Neural progenitor cell (in vitro differentiated cells): Measurements from ENCODE around the gene MAP3K3. TPM values are rescaled to one million over a fixed set of nuclear protein-coding genes. Genes with fewer than 3 reads are reported as not detected.

Experiments used
- DNase-seq: peaks from one replicate; pipeline ENCODE4 v3.0.0-alpha.2; 2016; ENCODE audit warnings: low spot score
- H2AFZ ChIP-seq: fragments of 200-600 bp; sonication (generic); replicated peaks from 2 replicates; pipeline ENCODE4 v1.6.1; 2016; ENCODE audit warnings: antibody characterized with exemption
- H3F3A ChIP-seq: fragments of 200-600 bp; sonication (generic); 2 replicates; pipeline ENCODE4 v1.6.1; 2016; ENCODE audit warnings: antibody characterized with exemption, low read depth
- H3K27ac ChIP-seq: fragments of 200-600 bp; sonication (generic); 2 replicates; pipeline ENCODE4 v1.5.1; 2016; ENCODE audit warnings: mild to moderate bottlenecking
- H3K27me3 ChIP-seq: fragments of 200-600 bp; sonication (generic); 2 replicates; pipeline ENCODE4 v1.6.1; 2016; ENCODE audit warnings: mild to moderate bottlenecking, moderate library complexity
- H3K36me3 ChIP-seq: fragments of 200-600 bp; sonication (generic); 2 replicates; pipeline ENCODE4 v1.5.1; 2016
- H3K4me1 ChIP-seq: fragments of 200-600 bp; sonication (generic); 2 replicates; pipeline ENCODE4 v1.6.1; 2016; ENCODE audit warnings: mixed run types
- H3K4me2 ChIP-seq: fragments of 200-600 bp; sonication (generic); 2 replicates; pipeline ENCODE4 v1.6.1; 2016
- H3K4me3 ChIP-seq: fragments of 200-600 bp; sonication (generic); 2 replicates; pipeline ENCODE4 v1.5.1; 2016
- H3K79me2 ChIP-seq: fragments of 200-600 bp; sonication (generic); 2 replicates; pipeline ENCODE4 v1.6.1; 2016; ENCODE audit warnings: low read depth
- H3K9ac ChIP-seq: fragments of 200-600 bp; sonication (generic); 2 replicates; pipeline ENCODE4 v1.6.1; 2016
- H3K9me3 ChIP-seq: fragments of 200-600 bp; sonication (generic); 2 replicates; pipeline ENCODE4 v1.5.1; 2016; ENCODE audit warnings: low read depth
- H4K20me1 ChIP-seq: fragments of 200-600 bp; sonication (generic); 2 replicates; pipeline ENCODE4 v1.6.1; 2016; ENCODE audit warnings: low read depth
- H3K27ac Mint-ChIP-seq: 3 replicates; pipeline ENCODE4 v1.8.0; 2021; ENCODE audit warnings: mixed read lengths
- H3K27me3 Mint-ChIP-seq: 2 replicates; pipeline ENCODE4 v1.8.0; 2022; ENCODE audit warnings: low read depth, mild to moderate bottlenecking, inconsistent platforms, moderate library complexity, mixed read lengths; ENCODE audit not compliant: insufficient read depth
- H3K36me3 Mint-ChIP-seq: 3 replicates; pipeline ENCODE4 v1.8.0; 2021; ENCODE audit warnings: mixed read lengths
- H3K4me1 Mint-ChIP-seq: 3 replicates; pipeline ENCODE4 v1.8.0; 2021; ENCODE audit warnings: mixed read lengths
- H3K4me3 Mint-ChIP-seq: 3 replicates; pipeline ENCODE4 v1.8.0; 2021; ENCODE audit warnings: mild to moderate bottlenecking, moderate library complexity, mixed read lengths
- H3K9me3 Mint-ChIP-seq: 3 replicates; pipeline ENCODE4 v1.8.0; 2020; ENCODE audit warnings: mixed read lengths
- CTCF ChIP-seq: fragments of 200-600 bp; sonication (generic); IDR thresholded peaks from 2 replicates; pipeline ENCODE4 v1.5.1; 2017; ENCODE audit warnings: antibody characterized with exemption, mild to moderate bottlenecking
- EZH2 ChIP-seq: fragments of 200-600 bp; sonication (generic); IDR thresholded peaks from 2 replicates; pipeline ENCODE4 v1.6.1; 2017; ENCODE audit warnings: antibody characterized with exemption, mild to moderate bottlenecking, moderate library complexity
- EZH2phosphoT487 ChIP-seq: fragments of 200-600 bp; sonication (generic); IDR thresholded peaks from 2 replicates; pipeline ENCODE4 v1.6.1; 2017; ENCODE audit warnings: antibody characterized with exemption
- total RNA-seq: library from RNA; depleted of rRNA; stranded (reverse); fragments of >200 nt; gene quantifications from 2 replicates; pipeline ENCODE4 v1.2.3, GENCODE V29; 2015; ENCODE audit warnings: low replicate concordance

The MAP3K3 gene
- total RNA-seq, 1 donor from 2014 or later, result 21.6 TPM

- H4K20me1 ChIP-seq, result no peaks in the 10 kb centered on the region
- H3K36me3 ChIP-seq, result no peaks in the 10 kb centered on the region
- no peaks in the 10 kb centered on the region for H3K79me2 ChIP-seq
- H3K27ac ChIP-seq, result no peak overlapping the region
- H2AFZ ChIP-seq, result no peak overlapping the region
- H3K4me1 ChIP-seq, result no peaks in the 10 kb centered on the region
- H3K4me2 ChIP-seq, result no peak overlapping the region
- no peaks in the 10 kb centered on the region for H3K27me3 ChIP-seq
- no peak for DNase-seq
- H3F3A ChIP-seq, result no peaks in the 10 kb centered on the region
- no peaks in the 10 kb centered on the region for H3K9me3 ChIP-seq
- H3K36me3 Mint-ChIP-seq, result peaks cover 28% of the 10 kb centered on the region
- H3K4me3 ChIP-seq, result no peak overlapping the region
- no peak for TF ChIP-seq EZH2phosphoT487
- no peak for TF ChIP-seq CTCF
- TF ChIP-seq EZH2, result no peak
- H3K27ac Mint-ChIP-seq, result no peak overlapping the region
- H3K27me3 Mint-ChIP-seq, result no peaks in the 10 kb centered on the region
- H3K4me3 Mint-ChIP-seq, result no peak overlapping the region
- H3K9ac ChIP-seq, result no peak overlapping the region
- no peaks in the 10 kb centered on the region for H3K4me1 Mint-ChIP-seq
- H3K9me3 Mint-ChIP-seq, result no peaks in the 10 kb centered on the region
Measured at GRCh38 chr17:63588797-63589196, 33.4 kb upstream of the MAP3K3 start.

- no peak overlapping the region for H3K4me3 ChIP-seq
- H3F3A ChIP-seq, result no peaks in the 10 kb centered on the region
- H3K36me3 Mint-ChIP-seq, result peaks cover 26% of the 10 kb centered on the region
- no peak overlapping the region for H3K27ac ChIP-seq
- H3K27me3 ChIP-seq, result no peaks in the 10 kb centered on the region
- no peak for TF ChIP-seq CTCF
- TF ChIP-seq EZH2, result no peak
- no peak for TF ChIP-seq EZH2phosphoT487
- H2AFZ ChIP-seq, result no peak overlapping the region
- no peak for DNase-seq
- H4K20me1 ChIP-seq, result no peaks in the 10 kb centered on the region
- H3K9me3 Mint-ChIP-seq, result no peaks in the 10 kb centered on the region
- no peaks in the 10 kb centered on the region for H3K79me2 ChIP-seq
- no peaks in the 10 kb centered on the region for H3K4me1 Mint-ChIP-seq
- no peak overlapping the region for H3K4me3 Mint-ChIP-seq
- H3K4me1 ChIP-seq, result no peaks in the 10 kb centered on the region
- no peaks in the 10 kb centered on the region for H3K36me3 ChIP-seq
- no peaks in the 10 kb centered on the region for H3K27me3 Mint-ChIP-seq
- H3K9ac ChIP-seq, result no peak overlapping the region
- H3K4me2 ChIP-seq, result no peak overlapping the region
- H3K27ac Mint-ChIP-seq, result no peak overlapping the region
- no peaks in the 10 kb centered on the region for H3K9me3 ChIP-seq
Measured at GRCh38 chr17:63589646-63590045, 32.6 kb upstream of the MAP3K3 start.

GRCh38 chr17:63592797-63593196 lies 29.4 kb upstream of the MAP3K3 start:
- H3K9ac ChIP-seq, result no peak overlapping the region
- no peaks in the 10 kb centered on the region for H3K27me3 Mint-ChIP-seq
- no peak overlapping the region for H3K4me3 Mint-ChIP-seq
- no peaks in the 10 kb centered on the region for H3K79me2 ChIP-seq
- H3K4me1 ChIP-seq, result no peaks in the 10 kb centered on the region
- H2AFZ ChIP-seq, result no peak overlapping the region
- H3K27ac ChIP-seq, result no peak overlapping the region
- peaks cover 16% of the 10 kb centered on the region for H3K36me3 Mint-ChIP-seq
- no peaks in the 10 kb centered on the region for H3K27me3 ChIP-seq
- H3K4me3 ChIP-seq, result no peak overlapping the region
- no peaks in the 10 kb centered on the region for H3K4me1 Mint-ChIP-seq
- H3K27ac Mint-ChIP-seq, result no peak overlapping the region
- H3F3A ChIP-seq, result no peaks in the 10 kb centered on the region
- no peak overlapping the region for H3K4me2 ChIP-seq
- H3K9me3 Mint-ChIP-seq, result no peaks in the 10 kb centered on the region
- H3K9me3 ChIP-seq, result no peaks in the 10 kb centered on the region
- DNase-seq, result no peak
- H3K36me3 ChIP-seq, result no peaks in the 10 kb centered on the region
- no peaks in the 10 kb centered on the region for H4K20me1 ChIP-seq
- TF ChIP-seq EZH2phosphoT487 (no peak), CTCF (no peak), EZH2 (no peak)
